Lung (tissue), 12 donors: ENCODE data around the gene COL9A3. TPM values are rescaled to one million over a fixed set of nuclear protein-coding genes. Genes with fewer than 3 reads are reported as not detected.
A peak's percentile ranks its signal among the peaks of the same experiment; 100 is the strongest.

Experiments
- ATAC-seq: fragments of 200-7000 bp; cut with Tn5 transposase; one replicate; pipeline ENCODE4 v1.9.1; 2020; ENCODE audit warnings: moderate number of reproducible peaks; ENCODE audit not compliant: insufficient read depth, low FRiP score
- DNase-seq, 3 donors: peaks; one replicate each; pipeline ENCODE4 v3.0.0-alpha.2; 2013 to 2017
- H3K27ac ChIP-seq, 2 donors: one replicate each; pipeline ENCODE4 v1.5.1; 2013; ENCODE audit warnings: mild to moderate bottlenecking in 2 of 2, moderate library complexity in 2 of 2, control low read depth in 1 of 2, inconsistent platforms in 1 of 2, low read depth in 1 of 2, low read length in 1 of 2
- H3K27me3 ChIP-seq, 3 donors: one replicate each; pipeline ENCODE4 v1.5.1; 2013; ENCODE audit warnings: low read length in 2 of 3; ENCODE audit not compliant: control insufficient read depth in 3 of 3, insufficient read depth in 3 of 3
- H3K36me3 ChIP-seq, 4 donors: one replicate each; pipeline ENCODE4 v1.5.1; 2013; ENCODE audit warnings: low read length in 4 of 4, mild to moderate bottlenecking in 1 of 4, moderate library complexity in 1 of 4; ENCODE audit not compliant: control insufficient read depth in 4 of 4, insufficient read depth in 4 of 4
- H3K4me1 ChIP-seq, 5 donors: one replicate each; pipeline ENCODE4 v1.5.1; 2013; ENCODE audit warnings: low read length in 5 of 5, mild to moderate bottlenecking in 2 of 5, moderate library complexity in 1 of 5; ENCODE audit not compliant: control insufficient read depth in 5 of 5, insufficient read depth in 5 of 5
- H3K4me3 ChIP-seq: one replicate; pipeline ENCODE4 v1.5.1; 2013; ENCODE audit warnings: mild to moderate bottlenecking, control low read depth, moderate library complexity
- H3K9ac ChIP-seq, 2 donors: one replicate each; pipeline ENCODE4 v1.5.1; 2013; ENCODE audit warnings: low read length in 2 of 2, control low read depth in 1 of 2; ENCODE audit not compliant: insufficient read depth in 1 of 2
- H3K9me3 ChIP-seq, 4 donors: one replicate each; pipeline ENCODE4 v1.5.1; 2013; ENCODE audit warnings: low read length in 3 of 4, mild to moderate bottlenecking in 1 of 4, moderate library complexity in 1 of 4; ENCODE audit not compliant: control insufficient read depth in 4 of 4, insufficient read depth in 3 of 4
- WGBS, 2 donors: extraction: QIAGEN DNeasy Blood & Tissue Kit; methylation state at CpG; one replicate each; pipeline ENCODE4 v1.1.7; 2013; 5-methylcytosine and 5-hydroxymethylcytosine counted together
- polyA plus RNA-seq, 2 donors: library from polyadenylated mRNA; stranded (reverse); fragments of 200-250 nt; gene quantifications; one replicate each; pipeline ENCODE4 v1.2.1, GENCODE V29; 2013
- total RNA-seq, 2 donors: library from RNA; depleted of rRNA in 1 of 2; stranded (reverse); fragments of >200 nt in 1 of 2; gene quantifications; one replicate each; pipeline ENCODE4 v1.2.1, GENCODE V29; 2014 to 2021
- TF ChIP-seq, protein P1 (sequence below): IDR thresholded peaks from 2 replicates; pipeline ENCODE4 v1.5.1; 2012; ENCODE audit warnings: mild to moderate bottlenecking; ENCODE audit errors: control extremely low read depth, extremely low read depth
- donor health status: control.
- donor health status: control.
- donor health status: Bipolar disorder and iron deficiency.
- donor health status: healthy.
- donor health status: DM: yes; HTN: yes; CAD: no.

The COL9A3 gene
- total and polyA plus RNA-seq, 4 donors, result 0.55 to 26.1 (median 4.0) TPM

DNA sequence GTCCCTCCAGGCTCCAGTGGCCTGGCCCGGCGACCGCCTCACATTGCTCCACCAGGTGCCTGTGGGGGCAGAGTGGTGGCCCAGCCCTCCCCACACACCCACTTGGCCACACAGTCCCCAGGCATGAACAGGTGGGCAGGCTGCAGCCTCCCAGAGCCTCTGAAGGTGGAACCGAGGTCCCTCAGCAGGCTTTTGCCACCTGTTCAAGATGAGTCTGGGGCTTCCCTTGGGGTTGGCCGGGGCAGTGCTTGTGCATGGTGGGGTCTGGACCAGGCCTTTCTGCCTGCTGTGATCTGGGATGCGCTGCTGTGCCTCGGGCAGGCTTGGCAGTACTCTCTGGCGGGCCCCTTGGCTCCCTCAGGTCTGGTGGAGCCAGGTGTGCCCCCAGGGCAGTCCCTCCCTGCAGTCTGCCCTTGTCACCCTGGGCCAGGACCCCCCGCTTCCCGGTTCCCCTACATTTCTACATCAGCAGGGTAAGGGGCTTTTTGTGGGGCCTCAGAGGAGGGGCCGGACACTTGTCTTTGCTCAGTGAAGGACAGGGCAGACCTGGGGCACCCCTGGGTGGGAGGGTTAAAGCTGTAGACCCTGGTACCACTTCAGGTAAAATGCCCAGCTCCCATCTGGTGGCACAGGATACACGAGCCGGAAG, 2.7 kb upstream of the COL9A3 start:
- Histone ChIP-seq H3K4me1 (peaks cover 0 to 36% (median 12%) of the 10 kb centered on the region in 5 donors), H3K27ac (no peak overlapping the region), H3K9ac (no peak overlapping the region), H3K9me3 (peaks cover 0 to 7% (median 0%) of the 10 kb centered on the region in 4 donors), H3K27me3 (peaks cover 0 to 12% (median 11%) of the 10 kb centered on the region in 3 donors), H3K36me3 (peaks cover 2 to 46% (median 12%) of the 10 kb centered on the region in 4 donors), H3K4me3 (no peak overlapping the region)
- TF ChIP-seq, protein P1, sequence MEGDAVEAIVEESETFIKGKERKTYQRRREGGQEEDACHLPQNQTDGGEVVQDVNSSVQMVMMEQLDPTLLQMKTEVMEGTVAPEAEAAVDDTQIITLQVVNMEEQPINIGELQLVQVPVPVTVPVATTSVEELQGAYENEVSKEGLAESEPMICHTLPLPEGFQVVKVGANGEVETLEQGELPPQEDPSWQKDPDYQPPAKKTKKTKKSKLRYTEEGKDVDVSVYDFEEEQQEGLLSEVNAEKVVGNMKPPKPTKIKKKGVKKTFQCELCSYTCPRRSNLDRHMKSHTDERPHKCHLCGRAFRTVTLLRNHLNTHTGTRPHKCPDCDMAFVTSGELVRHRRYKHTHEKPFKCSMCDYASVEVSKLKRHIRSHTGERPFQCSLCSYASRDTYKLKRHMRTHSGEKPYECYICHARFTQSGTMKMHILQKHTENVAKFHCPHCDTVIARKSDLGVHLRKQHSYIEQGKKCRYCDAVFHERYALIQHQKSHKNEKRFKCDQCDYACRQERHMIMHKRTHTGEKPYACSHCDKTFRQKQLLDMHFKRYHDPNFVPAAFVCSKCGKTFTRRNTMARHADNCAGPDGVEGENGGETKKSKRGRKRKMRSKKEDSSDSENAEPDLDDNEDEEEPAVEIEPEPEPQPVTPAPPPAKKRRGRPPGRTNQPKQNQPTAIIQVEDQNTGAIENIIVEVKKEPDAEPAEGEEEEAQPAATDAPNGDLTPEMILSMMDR, result no peak
- ATAC-seq (no peak), DNase-seq (no peak)
- 77 to 84% methylated on average over 13 of the region's 13 CpGs for WGBS, 2 donors

DNA sequence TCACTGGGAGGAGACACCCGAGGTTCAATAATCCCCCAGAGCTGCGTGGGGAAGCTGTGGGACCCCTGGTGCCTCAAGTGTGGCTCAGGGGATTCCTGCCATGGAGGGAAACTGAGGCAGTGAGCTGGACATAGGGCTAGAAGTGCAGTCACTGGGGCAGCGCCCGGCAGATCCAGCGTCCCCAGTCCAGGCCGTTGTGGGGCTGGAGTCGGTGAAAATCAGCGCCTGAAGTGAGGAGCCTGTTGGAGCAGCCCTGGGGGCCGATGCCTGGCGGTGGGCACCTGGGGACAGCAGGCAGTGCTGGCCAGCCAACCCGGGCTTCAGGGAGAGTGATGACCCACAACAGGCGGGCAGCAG, 2.2 kb upstream of the COL9A3 start:
- WGBS, 2 donors, result 64 to 75% methylated on average over 12 of the region's 12 CpGs
- Histone ChIP-seq H3K27ac (no peak overlapping the region), H3K27me3 (peaks cover 0 to 12% (median 11%) of the 10 kb centered on the region in 3 donors), H3K4me1 (peaks cover 0 to 41% (median 12%) of the 10 kb centered on the region in 5 donors), H3K9me3 (peaks cover 0 to 7% (median 0%) of the 10 kb centered on the region in 4 donors), H3K4me3 (no peak overlapping the region), H3K36me3 (peaks cover 2 to 41% (median 7%) of the 10 kb centered on the region in 4 donors), H3K9ac (no peak overlapping the region)
- TF ChIP-seq, protein P1, result no peak
- ATAC-seq (no peak), DNase-seq (no peak)

DNA sequence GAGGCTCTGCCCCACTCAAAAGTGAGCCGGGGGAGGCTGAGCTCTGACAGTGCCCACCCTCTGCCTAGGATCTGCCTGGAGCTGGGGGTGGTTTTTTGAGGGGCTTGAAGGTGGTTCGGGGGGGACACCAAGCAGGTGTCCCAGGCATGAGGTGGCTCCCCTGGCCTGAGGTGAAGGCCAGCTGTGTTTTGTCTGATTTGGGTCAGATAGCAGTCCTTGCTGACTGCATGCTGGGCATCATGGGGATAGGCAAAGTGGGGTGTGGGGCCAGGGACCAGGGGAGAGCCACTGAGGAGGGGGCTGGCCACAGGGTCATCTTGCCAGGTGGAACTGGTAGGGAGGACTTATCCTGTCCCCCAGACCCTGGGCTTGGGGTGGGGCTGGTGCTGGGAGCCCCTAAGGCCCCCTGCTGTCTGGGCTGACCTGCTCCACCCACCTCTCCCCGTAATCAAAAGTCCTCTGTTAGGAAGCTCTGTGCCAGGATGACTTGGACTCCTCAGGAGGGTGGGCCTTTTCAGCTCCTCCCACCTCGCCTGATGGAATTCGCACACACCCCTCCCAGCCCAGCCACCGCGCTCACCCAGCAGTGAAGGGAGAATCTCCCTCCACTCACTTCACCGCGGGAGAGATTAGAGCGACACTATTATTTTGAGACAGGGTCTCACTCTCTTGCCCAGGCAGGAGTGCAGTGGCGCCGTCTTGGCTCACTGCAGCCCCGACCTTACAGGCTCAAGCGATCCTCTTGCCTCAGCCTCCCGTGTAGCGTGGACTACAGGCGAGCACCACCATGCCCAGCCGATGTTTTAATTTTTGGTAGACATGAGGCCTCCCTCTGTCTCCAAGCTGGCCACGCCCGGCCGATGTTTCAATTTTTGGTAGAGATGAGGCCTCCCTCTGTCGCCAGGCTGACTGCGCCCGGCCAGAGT, 1.5 kb upstream of the COL9A3 start:
- ATAC-seq (no peak), DNase-seq (peak; percentile 47 to 64 (median 54))
- H3K9ac ChIP-seq, result no peak overlapping the region
- TF ChIP-seq, protein P1, result no peak
- peaks cover 0 to 35% (median 3%) of the 10 kb centered on the region in 4 donors for H3K36me3 ChIP-seq
- peaks cover 0 to 7% (median 0%) of the 10 kb centered on the region in 4 donors for H3K9me3 ChIP-seq
- no peak overlapping the region for H3K27ac ChIP-seq
- H3K4me1 ChIP-seq, result peaks cover 0 to 45% (median 12%) of the 10 kb centered on the region in 5 donors
- H3K27me3 ChIP-seq, result peaks cover 0 to 12% (median 11%) of the 10 kb centered on the region in 3 donors
- 26 to 31% methylated on average over 24 of the region's 24 CpGs for WGBS, 2 donors
- no peak overlapping the region for H3K4me3 ChIP-seq
